ENCODE data around the gene JDP2.

The JDP2 gene

GRCh38 chr14:75409316-75410205, 18.3 kb upstream of the JDP2 start:
- in situ Hi-C loops (cut with MboI; ENCODE audit: low sequenced_read_pairs), result no loop called here

- in situ Hi-C loops (cut with MboI; ENCODE audit: low sequenced_read_pairs), result no loop called here
Observed at GRCh38 chr14:75411214-75411540, 16.6 kb upstream of the JDP2 start.

GRCh38 chr14:75413013-75413412, 14.8 kb upstream of the JDP2 start:
- in situ Hi-C loops (cut with MboI; ENCODE audit: low sequenced_read_pairs), result no loop called here

GRCh38 chr14:75417674-75418073, 10.1 kb upstream of the JDP2 start:
- in situ Hi-C loops (cut with MboI; ENCODE audit: low sequenced_read_pairs), result no loop called here

- in situ Hi-C loops (cut with MboI; ENCODE audit: low sequenced_read_pairs), result no loop called here
Observed at GRCh38 chr14:75418850-75419768, 8.7 kb upstream of the JDP2 start.

- in situ Hi-C loops (cut with MboI; ENCODE audit: low sequenced_read_pairs), result no loop called here
Observed at GRCh38 chr14:75422169-75422568, 5.7 kb upstream of the JDP2 start.

- in situ Hi-C loops (cut with MboI; ENCODE audit: low sequenced_read_pairs), result no loop called here
Observed at GRCh38 chr14:75424496-75424895, 3.3 kb upstream of the JDP2 start.

GRCh38 chr14:75425446-75425845, 2.4 kb upstream of the JDP2 start:
- in situ Hi-C loops (cut with MboI; ENCODE audit: low sequenced_read_pairs), result no loop called here

GRCh38 chr14:75426332-75427125, 1.3 kb upstream of the JDP2 start:
- in situ Hi-C loops (cut with MboI; ENCODE audit: low sequenced_read_pairs), result no loop called here

- in situ Hi-C loops (cut with MboI; ENCODE audit: low sequenced_read_pairs), result no loop called here
Observed at GRCh38 chr14:75427126-75427481, 718 bp upstream of the JDP2 start.

- in situ Hi-C loops (cut with MboI; ENCODE audit: low sequenced_read_pairs), result no loop called here
Observed at GRCh38 chr14:75428230-75429104, 645 bp downstream of the JDP2 start.

- in situ Hi-C loops (cut with MboI; ENCODE audit: low sequenced_read_pairs), result no loop called here
Observed at GRCh38 chr14:75429562-75429961, 1.7 kb downstream of the JDP2 start.

GRCh38 chr14:75430116-75430515, 2.3 kb downstream of the JDP2 start:
- in situ Hi-C loops (cut with MboI; ENCODE audit: low sequenced_read_pairs), result no loop called here

- in situ Hi-C loops (cut with MboI; ENCODE audit: low sequenced_read_pairs), result no loop called here
Observed at GRCh38 chr14:75430526-75430925, 2.7 kb downstream of the JDP2 start.

- in situ Hi-C loops (cut with MboI; ENCODE audit: low sequenced_read_pairs), result no loop called here
Observed at GRCh38 chr14:75430976-75431375, 3.2 kb downstream of the JDP2 start.

GRCh38 chr14:75431827-75432226, 4.0 kb downstream of the JDP2 start:
- in situ Hi-C loops (cut with MboI; ENCODE audit: low sequenced_read_pairs), result no loop called here

GRCh38 chr14:75432411-75432810, 4.6 kb downstream of the JDP2 start:
- in situ Hi-C loops (cut with MboI; ENCODE audit: low sequenced_read_pairs), result no loop called here

GRCh38 chr14:75433631-75434071, 5.8 kb downstream of the JDP2 start:
- in situ Hi-C loops (cut with MboI; ENCODE audit: low sequenced_read_pairs), result no loop called here

- in situ Hi-C loops (cut with MboI; ENCODE audit: low sequenced_read_pairs), result no loop called here
Observed at GRCh38 chr14:75434138-75434889, 6.5 kb downstream of the JDP2 start.

GRCh38 chr14:75434890-75435248, 7.0 kb downstream of the JDP2 start:
- in situ Hi-C loops (cut with MboI; ENCODE audit: low sequenced_read_pairs), result no loop called here
